Stimulated activated CD8-positive, alpha-beta memory T cell treated with anti-CD3 and anti-CD28 coated beads, Interleukin-15, amount 100 ng/mL, for 4 hours (primary cell): ENCODE data around the gene SSTR4.

Source experiments
- DNase-seq, 2 donors: peaks; one replicate each; pipeline ENCODE4 v3.0.0-alpha.2; 2020; ENCODE audit warnings: low read depth in 2 of 2

The SSTR4 gene

DNA sequence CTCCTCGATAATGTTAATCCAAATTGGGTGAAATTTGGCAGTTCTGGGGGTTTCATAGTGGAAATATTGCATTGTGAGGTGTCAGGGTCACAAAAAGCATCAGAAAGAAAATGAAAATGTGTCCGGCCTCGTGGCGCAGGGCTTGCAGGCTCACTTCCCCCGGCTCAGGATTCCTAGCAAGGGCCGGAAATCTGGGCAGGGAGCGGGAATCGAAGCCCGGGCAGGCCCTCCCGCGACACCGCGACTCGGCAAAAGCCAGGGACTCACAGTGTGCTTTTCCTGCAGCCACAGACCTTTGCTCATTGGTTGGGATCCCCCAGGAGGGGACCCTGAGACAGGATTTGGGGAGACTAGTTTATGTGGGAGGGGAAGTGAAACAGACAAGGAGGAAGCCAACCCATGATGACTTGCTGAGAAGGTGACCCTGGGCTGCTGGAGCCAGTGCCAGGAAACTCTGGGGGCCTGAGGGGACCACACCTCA is 51.9 kb downstream of the SSTR4 start:
- DNase-seq: no peak

DNA sequence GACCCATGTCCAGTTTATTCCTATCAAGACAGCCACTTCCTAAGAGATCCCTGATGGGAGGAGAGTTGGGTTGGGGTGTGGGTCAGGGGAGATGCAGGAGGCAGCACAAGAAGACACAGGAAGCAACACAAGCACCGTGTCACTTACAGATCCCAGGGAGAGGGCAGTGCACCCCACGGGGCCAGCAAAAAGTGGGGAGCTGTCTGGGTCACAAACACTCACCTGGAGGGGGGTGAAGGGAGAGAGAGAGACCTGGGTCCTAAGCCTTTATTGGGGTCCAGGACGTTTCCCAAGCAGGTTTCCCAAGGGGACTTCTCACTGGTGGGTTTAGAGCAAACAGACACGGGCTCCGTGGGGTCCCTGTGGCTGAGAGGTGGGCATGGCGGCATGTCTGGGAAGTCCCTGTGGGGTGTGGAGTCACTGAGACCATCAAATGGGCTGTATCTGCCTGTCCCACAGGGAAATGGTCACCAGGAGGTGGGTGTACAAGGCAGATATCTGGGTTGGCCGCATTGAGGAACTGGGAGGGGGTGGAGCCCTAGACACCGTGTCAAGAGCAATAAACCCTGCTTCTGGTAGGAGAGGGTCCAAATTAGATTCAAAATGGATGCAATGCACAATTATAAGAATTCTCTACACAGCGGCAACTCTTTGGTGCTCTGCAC is 52.6 kb downstream of the SSTR4 start:
- DNase-seq: no peak
